HG03565 (cell line): ENCODE measurements around the gene ARHGEF4.
"Not testable (repeated sequence)": the region's sequence is repeated elsewhere in the genome, so short reads cannot be mapped to it uniquely, and the experiment has no call there.

ENCODE experiments used
- ATAC-seq: cut with Tn5 transposase; IDR thresholded peaks from one replicate; pipeline ENCODE4 v1.9.1; 2021; ENCODE audit warnings: mild to moderate bottlenecking, moderate library complexity; ENCODE audit not compliant: unreplicated experiment

The ARHGEF4 gene

GRCh38 chr2:131067465-131068125, 230.9 kb downstream of the ARHGEF4 start:
- no peak for ATAC-seq

GRCh38 chr2:131068172-131068571, 231.5 kb downstream of the ARHGEF4 start:
- ATAC-seq: not testable (repeated sequence)

- ATAC-seq: not testable (repeated sequence)
Measured at GRCh38 chr2:131075578-131075977, 238.9 kb downstream of the ARHGEF4 start.

- ATAC-seq: no peak
Measured at GRCh38 chr2:131076707-131077106, 240.0 kb downstream of the ARHGEF4 start.

GRCh38 chr2:131077182-131077846, 240.6 kb downstream of the ARHGEF4 start:
- ATAC-seq: no peak

GRCh38 chr2:131077966-131078365, 241.3 kb downstream of the ARHGEF4 start:
- no peak for ATAC-seq

GRCh38 chr2:131079931-131080330, 243.2 kb downstream of the ARHGEF4 start:
- not testable (repeated sequence) for ATAC-seq

GRCh38 chr2:131081190-131081589, 244.5 kb downstream of the ARHGEF4 start:
- no peak for ATAC-seq

GRCh38 chr2:131085646-131086045, 248.9 kb downstream of the ARHGEF4 start:
- no peak for ATAC-seq

- ATAC-seq: no peak
Measured at GRCh38 chr2:131092458-131093005, 255.8 kb downstream of the ARHGEF4 start.

GRCh38 chr2:131093006-131093695, 256.4 kb downstream of the ARHGEF4 start, which contains the start of gene FAM168B:
Gene FAM168B (minus strand): TSS chr2:131093460. CDS start chr2:131082646, 10,814 bp downstream.
- peak; percentile 79 for ATAC-seq

- ATAC-seq: peak; percentile 48
Measured at GRCh38 chr2:131093696-131094462, 257.2 kb downstream of the ARHGEF4 start.

GRCh38 chr2:131094463-131095281, 258.0 kb downstream of the ARHGEF4 start:
- no peak for ATAC-seq
